ENCODE results near the gene ZNF511. TPM values are rescaled to one million over a fixed set of nuclear protein-coding genes. Genes with fewer than 3 reads are reported as not detected.
A peak's percentile ranks its signal among the peaks of the same experiment; 100 is the strongest.

Gene ZNF511
- total and polyA plus RNA-seq, 10 donors: 26.3 to 50.6 (median 30.5) TPM

- TF ChIP-seq POLR2AphosphoS5 (IDR thresholded peaks at IDR 0.05) (no peak), CTCF (IDR thresholded peaks at IDR 0.05 in 8 of 11, conservative IDR thresholded peaks at IDR 0.05 in 3 of 11) (no peak), POLR2A (IDR thresholded peaks at IDR 0.05) (no peak)
- no peaks in the 10 kb centered on the region for H3K9me3 ChIP-seq
- peaks cover 10 to 47% (median 33%) of the 10 kb centered on the region in 6 donors for H3K4me1 ChIP-seq
- 97 to 99% (median 97%) methylated on average over 11 to 14 of the region's 14 CpGs for WGBS, 5 donors
- H3K36me3 ChIP-seq: peaks cover 5 to 67% (median 52%) of the 10 kb centered on the region in 6 donors
- no peaks in the 10 kb centered on the region for H3K27me3 ChIP-seq (replicated peaks in 1 of 7)
- intact Hi-C loops (cut with DNase I; ENCODE audit: low total_unique reads): no loop called here
- DNase-seq: no peak
- H3K4me3 ChIP-seq: no peak overlapping the region
- H3K27ac ChIP-seq: no peak overlapping the region
These were observed 6.5 kb upstream of the ZNF511 start for GRCh38 chr10:133302230-133302629.

- TF ChIP-seq POLR2A (IDR thresholded peaks at IDR 0.05) (no peak), CTCF (IDR thresholded peaks at IDR 0.05 in 8 of 11, conservative IDR thresholded peaks at IDR 0.05 in 3 of 11) (no peak), POLR2AphosphoS5 (IDR thresholded peaks at IDR 0.05) (no peak)
- Histone ChIP-seq H3K4me3 (no peak overlapping the region), H3K9me3 (no peaks in the 10 kb centered on the region), H3K36me3 (peaks cover 5 to 58% (median 43%) of the 10 kb centered on the region in 6 donors), H3K4me1 (peaks cover 15 to 56% (median 43%) of the 10 kb centered on the region in 6 donors), H3K27ac (no peak overlapping the region), H3K27me3 (replicated peaks in 1 of 7) (no peaks in the 10 kb centered on the region)
- no peak for DNase-seq
- 72 to 94% (median 93%) methylated on average over 4 to 10 of the region's 10 CpGs for WGBS, 5 donors
- intact Hi-C loops (cut with DNase I; ENCODE audit: low total_unique reads): no loop called here
These were observed 5.5 kb upstream of the ZNF511 start for GRCh38 chr10:133303206-133303605.

DNA sequence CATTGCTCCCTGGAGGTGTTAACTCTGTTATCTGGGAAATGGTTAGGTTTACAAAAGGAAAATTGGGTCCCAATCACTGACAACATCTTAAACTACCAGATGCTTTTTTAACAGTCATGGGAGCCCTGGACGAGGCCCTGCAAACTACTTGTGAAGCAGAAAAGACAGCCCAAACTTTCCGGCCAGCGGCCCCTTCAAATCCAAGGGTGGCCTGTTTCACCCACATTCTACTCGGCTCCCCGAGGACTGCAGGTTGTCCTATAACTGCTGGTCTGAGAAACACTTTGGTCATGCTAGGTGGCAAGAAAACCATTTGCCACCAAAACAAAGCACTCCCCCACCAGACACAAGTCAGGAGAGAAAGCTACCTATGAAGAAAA is 2.6 kb upstream of the ZNF511 start:
- TF ChIP-seq POLR2AphosphoS5 (IDR thresholded peaks at IDR 0.05) (no peak), CTCF (IDR thresholded peaks at IDR 0.05 in 8 of 11, conservative IDR thresholded peaks at IDR 0.05 in 3 of 11) (no peak), POLR2A (IDR thresholded peaks at IDR 0.05) (no peak)
- H3K27me3 ChIP-seq (replicated peaks in 1 of 7): no peaks in the 10 kb centered on the region
- peaks cover 0 to 46% (median 28%) of the 10 kb centered on the region in 6 donors for H3K36me3 ChIP-seq
- DNase-seq: peak; percentile 58
- peaks cover 17 to 72% (median 52%) of the 10 kb centered on the region in 6 donors for H3K4me1 ChIP-seq
- peak overlapping the region in 7 of 8 donors; percentile 6 to 99 (median 78) for H3K27ac ChIP-seq
- H3K9me3 ChIP-seq: no peaks in the 10 kb centered on the region
- H3K4me3 ChIP-seq: no peak overlapping the region
- 89 to 91% (median 91%) methylated on average over 5 of the region's 5 CpGs for WGBS, 5 donors
- intact Hi-C loops (cut with DNase I; ENCODE audit: low total_unique reads): no loop called here

DNA sequence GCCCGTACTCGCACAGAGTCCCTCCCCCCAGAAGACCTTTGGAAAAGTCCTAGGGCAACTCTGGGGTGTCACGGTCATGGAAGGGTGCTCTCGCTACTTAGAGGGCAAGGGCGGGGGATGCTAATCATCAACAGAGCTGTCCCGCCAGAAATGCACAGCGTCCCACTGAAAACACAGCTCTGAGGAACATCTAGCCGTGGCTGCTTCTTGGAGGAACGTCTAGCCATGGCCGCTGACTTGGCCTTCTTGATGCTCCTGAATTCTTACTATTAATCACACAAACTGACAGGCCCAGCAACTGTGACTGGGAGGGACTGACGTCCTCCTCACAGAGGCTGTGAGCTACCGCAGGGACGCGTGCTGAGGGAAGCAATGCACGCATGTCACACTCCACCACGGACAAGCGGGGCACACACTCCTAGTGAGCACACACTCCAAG is 1.8 kb upstream of the ZNF511 start:
- WGBS, 5 donors: 88 to 92% (median 91%) methylated on average over 17 of the region's 17 CpGs
- H3K4me1 ChIP-seq: peaks cover 17 to 72% (median 52%) of the 10 kb centered on the region in 6 donors
- peaks cover 0 to 46% (median 29%) of the 10 kb centered on the region in 6 donors for H3K36me3 ChIP-seq
- H3K9me3 ChIP-seq: no peaks in the 10 kb centered on the region
- peak overlapping the region in 2 of 8 donors; percentile 95 to 98 for H3K4me3 ChIP-seq
- no peak for TF ChIP-seq POLR2A (IDR thresholded peaks at IDR 0.05)
- TF ChIP-seq CTCF (IDR thresholded peaks at IDR 0.05 in 8 of 11, conservative IDR thresholded peaks at IDR 0.05 in 3 of 11): no peak
- TF ChIP-seq POLR2AphosphoS5 (IDR thresholded peaks at IDR 0.05): no peak
- intact Hi-C loops (cut with DNase I; ENCODE audit: low total_unique reads): no loop called here
- H3K27ac ChIP-seq: peak overlapping the region in 5 of 8 donors; percentile 78 to 99 (median 97)
- H3K27me3 ChIP-seq (replicated peaks in 1 of 7): no peaks in the 10 kb centered on the region
- DNase-seq: peak; percentile 81
